OCI-LY3 (cell line): ENCODE measurements around the gene FGGY.

ENCODE experiments used
- EZH2phosphoT487 ChIP-seq: fragments of 200-600 bp; shearing (Covaris generic); IDR thresholded peaks from 2 replicates; pipeline ENCODE4 v1.6.1; 2018; ENCODE audit warnings: antibody characterized with exemption, mixed run types, low read depth
- TF ChIP-seq, protein P1 (sequence below): fragments of 200-600, 300-600 bp; sonication (generic); IDR thresholded peaks from 2 replicates; pipeline ENCODE4 v1.5.1; 2014; ENCODE audit warnings: antibody characterized with exemption, low read length, low read depth

- TF ChIP-seq, protein P1, sequence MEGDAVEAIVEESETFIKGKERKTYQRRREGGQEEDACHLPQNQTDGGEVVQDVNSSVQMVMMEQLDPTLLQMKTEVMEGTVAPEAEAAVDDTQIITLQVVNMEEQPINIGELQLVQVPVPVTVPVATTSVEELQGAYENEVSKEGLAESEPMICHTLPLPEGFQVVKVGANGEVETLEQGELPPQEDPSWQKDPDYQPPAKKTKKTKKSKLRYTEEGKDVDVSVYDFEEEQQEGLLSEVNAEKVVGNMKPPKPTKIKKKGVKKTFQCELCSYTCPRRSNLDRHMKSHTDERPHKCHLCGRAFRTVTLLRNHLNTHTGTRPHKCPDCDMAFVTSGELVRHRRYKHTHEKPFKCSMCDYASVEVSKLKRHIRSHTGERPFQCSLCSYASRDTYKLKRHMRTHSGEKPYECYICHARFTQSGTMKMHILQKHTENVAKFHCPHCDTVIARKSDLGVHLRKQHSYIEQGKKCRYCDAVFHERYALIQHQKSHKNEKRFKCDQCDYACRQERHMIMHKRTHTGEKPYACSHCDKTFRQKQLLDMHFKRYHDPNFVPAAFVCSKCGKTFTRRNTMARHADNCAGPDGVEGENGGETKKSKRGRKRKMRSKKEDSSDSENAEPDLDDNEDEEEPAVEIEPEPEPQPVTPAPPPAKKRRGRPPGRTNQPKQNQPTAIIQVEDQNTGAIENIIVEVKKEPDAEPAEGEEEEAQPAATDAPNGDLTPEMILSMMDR: no peak
- no peak for TF ChIP-seq EZH2phosphoT487
Measured at GRCh38 chr1:59516881-59517280, 220.0 kb downstream of the FGGY start.
